COLO829 (cell line): ENCODE data around the gene NEIL1.
"Not testable (repeated sequence)": the region's sequence is repeated elsewhere in the genome, so short reads cannot be mapped to it uniquely, and the experiment has no call there.

ENCODE experiments used
- DNase-seq: peaks from one replicate; pipeline ENCODE4 v3.0.0; 2012; ENCODE audit warnings: low spot score

The NEIL1 gene

DNA sequence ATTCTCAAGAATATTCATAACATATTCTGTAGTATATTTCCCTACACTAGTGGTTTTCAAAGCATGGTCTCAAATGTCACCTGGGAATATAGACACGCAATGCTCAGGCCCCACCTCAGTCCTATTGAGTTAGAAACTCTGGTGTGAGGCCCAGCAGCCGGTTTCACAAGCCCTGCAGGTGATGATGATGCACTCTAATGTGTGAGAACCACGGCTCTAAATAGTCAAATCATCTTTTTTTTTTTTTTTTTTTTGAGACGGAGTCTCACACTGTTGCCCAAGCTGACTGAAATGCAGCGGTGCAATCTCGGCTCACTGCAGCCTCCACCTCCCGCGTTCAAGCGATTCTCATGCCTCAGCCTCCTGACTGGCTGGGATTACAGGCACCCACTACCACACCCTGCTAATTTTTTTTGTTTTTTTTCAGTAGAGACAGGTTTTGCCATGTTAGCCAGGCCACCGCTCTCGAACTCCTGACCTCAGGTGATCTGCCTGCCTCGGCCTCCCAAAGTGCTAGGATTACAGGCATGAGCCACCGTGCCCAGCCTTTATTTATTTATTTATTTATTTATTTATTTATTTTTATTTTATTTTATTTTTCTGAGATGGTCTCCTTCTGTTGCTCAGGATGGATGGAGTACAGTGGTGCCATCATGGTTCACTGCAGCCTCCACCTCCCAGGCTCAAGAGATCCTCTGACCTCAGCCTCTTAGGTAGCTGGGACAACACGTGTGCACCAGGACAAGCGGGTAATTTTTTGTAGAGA, 13.0 kb upstream of the NEIL1 start:
- DNase-seq: not testable (repeated sequence)

DNA sequence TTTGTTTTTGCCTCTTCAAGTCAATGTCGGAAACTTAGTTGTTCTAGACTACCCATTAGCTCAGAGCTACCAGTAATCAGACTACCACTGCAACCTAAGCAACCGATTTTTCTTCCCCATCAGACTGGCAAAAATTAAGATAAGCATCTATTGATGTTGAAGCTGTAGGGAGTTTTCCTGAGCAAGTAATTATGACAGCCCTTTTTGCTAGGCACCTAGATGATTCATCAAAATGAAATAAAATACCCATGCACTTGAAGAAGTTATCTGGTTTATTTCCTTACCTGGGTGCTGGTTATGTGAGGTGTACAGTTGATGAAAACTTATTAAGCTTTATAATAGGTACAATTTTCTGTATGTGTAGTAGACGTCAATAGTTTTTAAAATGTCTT, 11.5 kb upstream of the NEIL1 start:
- no peak for DNase-seq

DNA sequence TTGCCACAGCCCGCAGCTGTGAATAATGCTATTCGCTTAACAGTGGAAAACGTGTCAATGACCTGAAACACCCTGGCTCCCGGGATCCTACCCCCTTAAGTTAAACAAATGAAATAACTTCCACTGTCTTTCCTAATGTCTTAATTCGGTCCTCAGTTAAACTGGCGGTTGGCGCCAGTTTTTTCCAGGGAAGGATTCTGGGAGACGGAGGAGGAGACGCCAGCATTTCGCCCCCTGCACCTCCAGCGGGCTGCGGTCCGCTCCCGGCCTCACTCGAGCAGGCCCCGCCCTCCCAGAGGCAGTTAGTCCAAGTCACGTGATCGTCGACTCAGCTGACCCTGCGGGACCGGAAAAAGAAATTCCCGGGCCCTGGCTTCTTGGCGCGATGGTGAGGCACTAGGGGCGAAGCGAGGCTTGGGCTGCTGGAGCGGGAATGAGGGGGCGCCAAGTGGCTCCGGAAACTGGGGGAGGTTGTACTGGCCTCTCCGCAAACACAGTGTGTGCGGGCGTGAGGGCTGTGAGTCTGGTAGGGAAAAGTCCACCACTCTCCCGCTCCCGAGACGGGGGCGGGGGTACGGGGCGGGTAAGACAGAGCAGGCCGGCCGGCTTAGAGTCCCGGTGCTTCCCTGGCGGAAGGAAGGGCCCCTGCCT, 11.0 kb upstream of the NEIL1 start, which contains the start of gene COMMD4:
Gene COMMD4, plus strand, starts transcription at position 359 of the 651 bp plus-strand sequence. Its CDS starts 27 bp downstream, at position 386.
- peak; percentile 15 for DNase-seq

GRCh38 chr15:75338661-75339240, 8.1 kb upstream of the NEIL1 start:
- no peak for DNase-seq

DNA sequence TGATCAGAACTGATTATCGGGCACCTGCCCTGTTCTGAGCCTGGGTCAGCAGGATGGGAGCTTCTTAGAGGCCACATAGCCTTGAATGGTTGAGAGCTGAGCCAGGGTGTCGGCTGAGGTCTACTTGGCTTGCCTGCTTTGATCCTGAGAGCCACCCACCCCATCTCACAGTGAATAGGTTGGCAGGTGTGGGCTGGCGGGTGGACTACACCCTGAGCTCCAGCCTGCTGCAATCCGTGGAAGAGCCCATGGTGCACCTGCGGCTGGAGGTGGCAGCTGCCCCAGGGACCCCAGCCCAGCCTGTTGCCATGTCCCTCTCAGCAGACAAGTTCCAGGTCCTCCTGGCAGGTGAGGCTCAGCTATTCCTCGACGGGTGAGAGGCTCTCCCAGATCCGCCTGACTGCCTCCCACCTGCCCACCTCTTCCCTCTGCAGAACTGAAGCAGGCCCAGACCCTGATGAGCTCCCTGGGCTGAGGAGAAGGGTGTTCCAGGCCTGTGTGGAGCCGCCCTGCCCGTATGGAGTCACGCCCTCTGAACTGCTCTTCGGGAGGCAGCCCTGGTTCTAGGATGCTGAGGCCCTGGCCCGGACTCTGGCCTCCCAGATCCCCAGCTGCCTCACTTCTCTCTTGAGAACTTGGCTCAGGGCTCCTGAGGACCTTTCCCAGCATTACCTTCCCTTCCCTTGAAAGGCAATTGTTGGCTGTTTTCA, 7.2 kb upstream of the NEIL1 start:
- no peak for DNase-seq

DNA sequence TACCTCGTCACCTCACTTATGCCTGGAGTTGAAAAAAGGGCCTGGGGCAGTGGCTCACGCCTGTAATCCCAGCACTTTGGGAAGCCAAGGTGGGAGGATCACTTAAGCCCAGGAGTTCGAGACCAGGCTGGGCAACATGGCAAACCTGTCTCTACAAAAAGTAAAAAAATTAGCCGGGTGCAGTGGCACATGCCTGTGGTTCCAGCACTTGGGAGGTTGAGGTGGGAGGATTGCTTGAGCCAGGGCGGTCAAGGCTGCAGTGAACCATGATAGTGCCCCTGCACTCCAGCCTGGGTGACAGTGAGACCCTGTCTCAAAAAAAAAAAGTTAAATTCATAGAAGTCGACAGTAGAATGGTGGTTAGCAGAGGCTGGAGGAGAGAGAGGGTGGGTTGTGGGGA, 4.6 kb upstream of the NEIL1 start:
- no peak for DNase-seq

DNA sequence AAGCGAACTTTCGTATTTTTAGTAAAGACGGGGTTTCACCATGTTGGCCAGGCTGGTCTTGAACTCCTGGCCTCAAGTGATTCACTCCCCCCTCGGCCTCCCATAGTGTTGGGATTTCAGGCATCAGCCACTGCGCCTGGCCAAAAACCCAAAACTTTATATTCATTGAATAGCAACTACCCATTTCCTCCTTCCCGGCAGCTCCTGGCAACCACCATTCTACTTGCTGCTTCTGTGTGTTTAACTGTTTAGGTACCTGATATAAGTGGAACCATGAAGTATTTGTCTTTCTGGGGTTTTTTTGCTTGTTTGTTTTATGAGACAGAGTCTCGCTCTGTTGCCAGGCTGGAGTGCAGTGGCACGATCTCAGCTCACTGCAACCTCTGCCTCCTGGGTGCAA, 2.9 kb upstream of the NEIL1 start:
- not testable (repeated sequence) for DNase-seq

GRCh38 chr15:75347222-75348033, 589 bp downstream of the NEIL1 start:
- no peak for DNase-seq

DNA sequence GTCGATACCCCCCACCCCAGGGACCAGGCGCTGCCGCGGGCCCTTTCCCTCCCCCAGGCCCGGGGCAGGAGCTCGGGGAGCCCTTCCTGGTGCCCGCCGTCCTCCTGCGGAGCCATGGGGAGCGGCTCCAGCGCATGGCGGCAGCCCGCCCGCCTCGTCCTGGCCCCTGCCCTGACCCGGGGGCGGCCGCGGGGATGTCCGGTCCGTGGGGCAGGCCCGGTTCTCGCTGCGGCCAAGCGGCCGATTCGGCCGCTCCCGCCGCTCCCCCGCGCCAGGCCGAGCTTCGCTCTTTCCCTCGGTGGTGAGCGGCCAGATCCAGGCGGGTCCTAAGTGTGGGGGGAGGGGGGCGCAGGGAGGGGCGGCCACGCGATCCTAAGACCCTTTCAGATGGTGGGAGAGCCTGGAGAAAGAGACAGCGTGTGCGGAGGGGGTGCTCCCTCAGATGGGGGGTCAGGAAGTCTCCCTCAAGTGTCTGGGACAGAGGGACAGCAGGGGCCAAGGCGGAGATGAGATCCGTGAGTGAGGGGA, 1.3 kb downstream of the NEIL1 start:
- no peak for DNase-seq

DNA sequence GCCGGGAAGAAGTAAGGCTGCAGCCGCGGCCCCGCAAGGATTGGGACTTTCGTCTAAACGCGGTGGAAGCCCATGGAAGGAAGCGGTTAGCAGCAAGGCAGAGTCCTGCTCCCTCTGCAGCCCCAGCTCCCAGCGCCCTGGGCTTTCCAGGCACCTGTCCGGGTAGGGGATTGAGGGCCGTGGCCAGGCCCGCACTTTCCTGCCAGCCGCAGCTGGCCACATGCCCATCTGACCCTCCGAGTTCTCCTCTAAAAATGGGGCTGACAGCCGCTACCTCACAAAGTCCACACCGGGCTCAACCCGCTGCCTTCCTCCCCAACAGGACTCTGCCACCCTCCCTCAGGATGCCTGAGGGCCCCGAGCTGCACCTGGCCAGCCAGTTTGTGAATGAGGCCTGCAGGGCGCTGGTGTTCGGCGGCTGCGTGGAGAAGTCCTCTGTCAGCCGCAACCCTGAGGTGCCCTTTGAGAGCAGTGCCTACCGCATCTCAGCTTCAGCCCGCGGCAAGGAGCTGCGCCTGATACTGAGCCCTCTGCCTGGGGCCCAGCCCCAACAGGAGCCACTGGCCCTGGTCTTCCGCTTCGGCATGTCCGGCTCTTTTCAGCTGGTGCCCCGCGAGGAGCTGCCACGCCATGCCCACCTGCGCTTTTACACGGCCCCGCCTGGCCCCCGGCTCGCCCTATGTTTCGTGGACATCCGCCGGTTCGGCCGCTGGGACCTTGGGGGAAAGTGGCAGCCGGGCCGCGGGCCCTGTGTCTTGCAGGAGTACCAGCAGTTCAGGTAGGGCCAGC, 1.9 kb downstream of the NEIL1 start:
- no peak for DNase-seq

DNA sequence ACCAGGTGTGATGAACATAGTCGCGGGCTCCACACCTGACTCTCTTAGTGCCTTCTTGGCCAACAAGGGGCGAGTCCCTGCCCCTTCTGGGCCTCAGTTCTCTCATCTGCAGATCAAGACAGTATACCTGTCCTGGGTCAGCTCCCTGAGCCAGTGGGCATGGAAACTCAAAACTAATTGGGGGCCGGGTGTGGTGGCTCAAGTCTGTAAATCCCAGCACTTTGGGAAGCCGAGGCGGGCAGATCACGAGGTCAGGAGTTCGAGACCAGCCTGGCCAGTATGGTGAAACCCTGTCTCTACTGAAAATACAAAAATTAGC, 2.5 kb downstream of the NEIL1 start:
- not testable (repeated sequence) for DNase-seq

GRCh38 chr15:75349851-75350588, 3.2 kb downstream of the NEIL1 start:
- no peak for DNase-seq

DNA sequence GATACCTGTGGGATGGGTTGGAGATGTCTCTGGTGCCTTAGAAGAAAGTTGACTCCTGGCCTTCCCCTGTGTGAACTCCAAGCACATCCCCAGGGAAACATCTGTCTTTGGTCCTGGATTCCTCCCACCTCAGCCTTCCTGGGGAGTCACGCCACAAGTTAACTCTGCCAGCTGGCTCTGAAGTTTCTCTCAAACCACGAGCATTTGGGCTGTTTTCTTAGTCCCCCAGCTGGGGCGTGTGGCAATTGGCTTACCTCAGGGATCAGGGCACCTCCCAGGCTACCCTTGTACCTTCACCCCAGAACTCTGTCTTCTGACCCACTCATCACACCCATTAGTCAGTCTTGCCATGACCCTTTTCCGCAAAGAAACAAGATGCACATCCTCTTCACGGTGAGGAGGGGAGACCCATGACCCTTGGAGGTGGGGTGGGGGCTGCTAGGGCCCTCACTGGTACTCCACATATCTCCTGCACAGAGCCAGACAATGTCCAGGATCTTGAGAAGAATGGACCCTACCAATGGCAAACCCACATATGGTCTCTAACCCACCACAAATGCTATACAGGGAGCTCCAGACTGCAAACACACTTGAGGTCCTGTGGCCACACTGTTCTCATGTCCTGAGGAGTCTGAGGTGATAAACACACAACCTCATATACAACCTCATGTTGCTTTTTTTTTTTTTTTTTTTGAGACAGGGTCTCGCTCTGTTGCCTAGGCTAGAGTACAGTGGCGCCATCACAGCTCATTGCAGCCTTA, 3.9 kb downstream of the NEIL1 start:
- DNase-seq: no peak

GRCh38 chr15:75352186-75353080, 5.6 kb downstream of the NEIL1 start:
- no peak for DNase-seq

- no peak for DNase-seq
These were observed 6.8 kb downstream of the NEIL1 start for GRCh38 chr15:75353604-75354003.

GRCh38 chr15:75354454-75354853, 7.6 kb downstream of the NEIL1 start:
- no peak for DNase-seq

- DNase-seq: no peak
These were observed 8.5 kb downstream of the NEIL1 start for GRCh38 chr15:75355369-75355768.

DNA sequence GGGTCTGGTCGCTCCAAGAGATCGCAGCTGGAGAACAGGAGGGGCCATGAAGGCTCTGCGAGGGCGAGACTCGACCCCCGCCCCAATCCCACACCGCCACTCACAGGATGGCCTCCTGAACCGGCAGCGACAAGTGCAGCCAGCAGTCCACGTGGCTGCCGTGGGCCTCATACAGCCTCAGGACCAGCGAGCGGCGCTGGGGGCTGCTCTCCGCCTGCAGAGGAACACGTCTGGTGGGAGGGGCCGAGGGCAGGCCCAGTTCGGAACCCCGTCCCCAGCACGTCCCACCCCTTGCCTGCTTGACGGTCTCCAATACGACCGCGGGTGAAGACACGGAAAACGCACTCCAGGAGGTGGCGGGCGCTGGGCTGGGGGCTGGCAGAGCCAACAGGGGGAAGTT, 9.2 kb downstream of the NEIL1 start:
- DNase-seq: no peak
